BE2C (cell line): ENCODE measurements around the gene SLC11A1.

ENCODE experiments used
- DNase-seq: peaks from one replicate; pipeline ENCODE4 v3.0.0-alpha.2; 2020
- H3K27me3 ChIP-seq: fragments of 250-450 bp; sonication (Bioruptor Pico); 2 replicates; pipeline ENCODE4 v1.5.1; 2020; ENCODE audit warnings: mild to moderate bottlenecking
- H3K36me3 ChIP-seq: fragments of 250-450 bp; sonication (Bioruptor Pico); 2 replicates; pipeline ENCODE4 v1.5.1; 2020; ENCODE audit warnings: mild to moderate bottlenecking
- H3K4me1 ChIP-seq: fragments of 250-450 bp; sonication (Bioruptor Pico); 2 replicates; pipeline ENCODE4 v1.5.1; 2020
- H3K4me3 ChIP-seq: 2 replicates; pipeline ENCODE4 v1.5.1; 2011; ENCODE audit warnings: low read depth, low read length
- H3K9me3 ChIP-seq: fragments of 250-450 bp; sonication (Bioruptor Pico); 2 replicates; pipeline ENCODE4 v1.5.1; 2020
- CTCF ChIP-seq: IDR thresholded peaks from 2 replicates; pipeline ENCODE4 v1.5.1; 2012; ENCODE audit warnings: mild to moderate bottlenecking, low read depth, low read length

The SLC11A1 gene

DNA sequence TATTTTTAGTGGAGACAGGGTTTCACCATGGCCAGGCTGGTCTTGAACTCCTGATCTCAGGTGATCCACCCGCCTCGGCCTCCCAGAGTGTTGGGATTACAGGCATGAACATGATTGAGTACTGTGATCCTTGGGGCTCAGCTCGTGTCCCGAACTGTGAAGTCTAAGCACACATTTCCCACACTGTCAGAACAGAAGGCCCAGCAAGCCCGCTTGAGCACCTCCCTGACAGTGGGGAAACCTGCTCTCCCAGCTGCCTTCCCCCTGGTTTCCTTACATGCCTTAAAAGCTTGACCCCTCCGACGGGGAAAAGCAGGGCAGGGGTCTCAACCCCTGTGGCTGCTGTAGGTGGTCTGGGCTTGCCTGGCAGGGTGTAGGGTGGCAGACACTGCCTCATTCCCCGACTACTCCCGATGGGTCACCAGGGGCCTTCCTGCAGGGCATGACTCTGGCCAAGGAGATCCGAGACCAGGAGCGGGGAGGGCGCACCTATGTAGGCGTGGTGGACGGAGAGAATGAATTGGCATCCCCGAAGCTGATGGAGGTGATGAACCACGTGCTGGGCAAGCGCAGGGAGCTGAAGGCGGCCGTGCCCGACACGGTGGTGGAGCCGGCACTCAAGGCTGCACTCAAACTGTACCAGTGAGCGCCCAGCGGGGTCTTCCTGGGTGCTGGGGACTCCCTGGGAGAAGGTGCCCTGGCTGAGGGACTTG, 46.9 kb downstream of the SLC11A1 start:
- TF ChIP-seq CTCF, result no peak
- Histone ChIP-seq H3K36me3 (no peaks in the 10 kb centered on the region), H3K9me3 (no peaks in the 10 kb centered on the region; the same call in 1 of the 2 replicates), H3K4me3 (no peak overlapping the region), H3K27me3 (no peaks in the 10 kb centered on the region), H3K4me1 (no peaks in the 10 kb centered on the region)
- no peak for DNase-seq

- no peaks in the 10 kb centered on the region for H3K36me3 ChIP-seq
- H3K4me3 ChIP-seq, result no peak overlapping the region
- peak; percentile 46 for DNase-seq
- no peaks in the 10 kb centered on the region for H3K27me3 ChIP-seq
- H3K9me3 ChIP-seq, result no peaks in the 10 kb centered on the region; the same call in 1 of the 2 replicates
- no peaks in the 10 kb centered on the region for H3K4me1 ChIP-seq
- TF ChIP-seq CTCF, result no peak
These were observed 48.0 kb downstream of the SLC11A1 start for GRCh38 chr2:218429911-218430692.

- no peak for DNase-seq
- Histone ChIP-seq H3K27me3 (no peaks in the 10 kb centered on the region), H3K36me3 (no peaks in the 10 kb centered on the region), H3K4me3 (no peak overlapping the region), H3K9me3 (no peaks in the 10 kb centered on the region; the same call in 1 of the 2 replicates), H3K4me1 (no peaks in the 10 kb centered on the region)
- TF ChIP-seq CTCF, result no peak
These were observed 48.6 kb downstream of the SLC11A1 start for GRCh38 chr2:218430721-218431120.

DNA sequence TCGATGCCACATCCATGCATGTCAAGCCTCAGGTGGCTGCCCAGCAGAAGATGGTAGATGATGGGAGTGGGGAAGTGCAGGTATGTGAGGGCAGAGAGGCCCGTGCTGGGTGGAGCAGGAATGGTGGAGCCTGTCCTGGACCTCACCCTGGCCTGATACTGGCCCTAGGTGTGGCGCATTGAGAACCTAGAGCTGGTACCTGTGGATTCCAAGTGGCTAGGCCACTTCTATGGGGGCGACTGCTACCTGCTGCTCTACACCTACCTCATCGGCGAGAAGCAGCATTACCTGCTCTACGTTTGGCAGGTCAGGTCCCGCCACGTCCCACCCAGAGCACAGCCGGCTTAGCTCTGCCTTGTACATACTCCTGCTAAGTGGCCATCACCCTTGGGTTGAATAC, 49.8 kb downstream of the SLC11A1 start:
- H3K4me1 ChIP-seq, result no peaks in the 10 kb centered on the region
- DNase-seq, result no peak
- H3K9me3 ChIP-seq, result no peaks in the 10 kb centered on the region; the same call in 1 of the 2 replicates
- H3K36me3 ChIP-seq, result no peaks in the 10 kb centered on the region
- no peak overlapping the region for H3K4me3 ChIP-seq
- TF ChIP-seq CTCF, result no peak
- no peaks in the 10 kb centered on the region for H3K27me3 ChIP-seq

- H3K4me1 ChIP-seq, result no peaks in the 10 kb centered on the region
- H3K27me3 ChIP-seq, result no peaks in the 10 kb centered on the region
- H3K4me3 ChIP-seq, result no peak overlapping the region
- no peak for DNase-seq
- no peaks in the 10 kb centered on the region; the same call in 1 of the 2 replicates for H3K36me3 ChIP-seq
- TF ChIP-seq CTCF, result no peak
- no peaks in the 10 kb centered on the region; the same call in 1 of the 2 replicates for H3K9me3 ChIP-seq
These were observed 50.7 kb downstream of the SLC11A1 start for GRCh38 chr2:218432676-218433365.
